Measurements from ENCODE around the gene SNORC.

The SNORC gene

DNA sequence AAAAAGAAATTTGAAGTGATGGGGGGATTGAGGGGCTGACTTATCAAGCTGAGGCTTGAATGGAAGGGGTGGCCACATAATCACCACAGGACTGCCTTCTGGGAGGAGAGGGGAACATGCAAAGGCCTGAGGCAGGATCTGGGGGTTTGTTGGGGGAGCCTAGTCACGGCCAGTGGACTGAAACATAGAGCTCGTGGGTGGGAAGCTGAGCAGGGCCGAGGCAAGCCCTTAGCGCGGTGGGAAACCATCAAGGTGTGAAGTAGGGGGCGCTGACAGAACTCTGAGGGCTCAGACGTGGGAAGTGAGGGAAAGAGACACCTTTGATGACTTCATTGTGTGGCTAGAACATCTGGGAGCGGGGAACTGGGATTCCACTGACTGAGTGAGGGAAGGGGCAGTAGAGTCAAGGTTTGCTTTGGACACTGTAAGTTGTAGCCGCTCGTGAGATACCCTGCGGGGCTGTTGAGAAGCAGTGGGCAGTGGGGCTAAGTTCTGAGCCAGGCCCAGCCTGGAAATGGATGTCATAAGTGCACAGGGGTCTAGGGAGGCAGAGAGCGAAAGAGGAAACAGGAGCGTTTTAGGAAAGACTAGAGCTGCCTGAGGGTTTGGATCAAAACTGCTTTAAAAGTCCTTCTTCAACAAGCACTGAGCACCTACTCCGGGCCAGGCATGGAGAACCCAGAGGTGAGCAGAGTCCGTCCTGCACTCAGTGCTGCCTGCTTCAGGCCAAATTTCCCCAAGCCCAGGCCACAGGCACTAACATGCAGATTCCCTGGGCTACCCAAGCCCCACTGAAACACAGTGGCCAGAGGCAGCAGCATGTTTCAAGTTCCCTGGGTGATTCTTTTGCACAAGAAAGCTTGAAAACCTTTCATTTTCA, 686 bp upstream of the SNORC start:
- DNase-seq: no peak

DNA sequence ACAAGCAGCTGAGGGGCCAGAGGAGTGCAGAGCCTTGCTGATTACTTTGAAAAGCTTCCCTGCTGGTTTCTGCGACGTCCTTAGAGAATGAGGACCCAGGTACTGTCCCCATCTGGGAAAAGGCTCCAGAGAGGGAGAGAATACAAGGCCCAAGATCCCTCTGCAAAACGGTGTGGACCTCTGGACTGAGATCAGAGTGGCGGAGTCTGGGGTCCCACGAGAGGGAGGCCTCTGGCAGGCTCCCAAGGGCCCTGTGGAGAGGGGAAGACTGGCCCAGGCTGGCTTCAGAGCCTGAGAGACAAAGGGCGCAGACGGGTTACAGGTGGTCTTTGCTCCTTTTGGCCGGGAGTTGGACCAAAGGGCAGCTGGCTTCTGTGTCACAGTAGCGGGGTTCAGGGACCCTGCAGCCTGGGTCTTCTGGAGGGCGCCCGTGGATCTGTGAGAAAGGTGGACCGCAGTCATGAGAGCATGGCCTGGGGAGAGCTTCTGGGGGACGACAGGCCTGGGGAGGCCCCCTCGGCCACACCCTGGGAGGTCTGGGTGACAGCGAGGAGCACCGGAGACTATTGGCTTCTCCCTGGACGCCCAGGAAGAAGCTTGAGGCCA, 805 bp downstream of the SNORC start:
- DNase-seq: no peak

DNA sequence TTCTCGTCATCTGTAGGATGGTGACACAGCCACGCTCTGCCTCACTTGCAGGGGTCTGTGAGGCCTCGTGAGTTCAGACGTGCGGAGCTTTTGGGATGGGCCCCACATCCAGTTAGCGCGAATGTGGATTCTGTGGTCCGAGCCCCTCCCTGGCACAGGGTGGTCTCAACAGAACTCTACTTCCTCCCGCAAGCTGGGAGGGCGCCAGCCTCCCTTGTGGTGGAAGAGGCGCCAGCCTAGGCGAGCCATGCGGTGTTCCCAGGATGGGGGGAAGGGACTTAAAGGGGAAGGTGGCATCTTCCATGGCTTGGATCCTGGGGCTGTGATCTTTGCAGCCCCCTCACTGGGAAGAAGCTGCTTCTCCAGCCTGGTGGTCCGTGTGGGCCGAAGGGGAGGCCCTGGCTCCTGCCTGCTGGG, 1.4 kb downstream of the SNORC start:
- DNase-seq: no peak

DNA sequence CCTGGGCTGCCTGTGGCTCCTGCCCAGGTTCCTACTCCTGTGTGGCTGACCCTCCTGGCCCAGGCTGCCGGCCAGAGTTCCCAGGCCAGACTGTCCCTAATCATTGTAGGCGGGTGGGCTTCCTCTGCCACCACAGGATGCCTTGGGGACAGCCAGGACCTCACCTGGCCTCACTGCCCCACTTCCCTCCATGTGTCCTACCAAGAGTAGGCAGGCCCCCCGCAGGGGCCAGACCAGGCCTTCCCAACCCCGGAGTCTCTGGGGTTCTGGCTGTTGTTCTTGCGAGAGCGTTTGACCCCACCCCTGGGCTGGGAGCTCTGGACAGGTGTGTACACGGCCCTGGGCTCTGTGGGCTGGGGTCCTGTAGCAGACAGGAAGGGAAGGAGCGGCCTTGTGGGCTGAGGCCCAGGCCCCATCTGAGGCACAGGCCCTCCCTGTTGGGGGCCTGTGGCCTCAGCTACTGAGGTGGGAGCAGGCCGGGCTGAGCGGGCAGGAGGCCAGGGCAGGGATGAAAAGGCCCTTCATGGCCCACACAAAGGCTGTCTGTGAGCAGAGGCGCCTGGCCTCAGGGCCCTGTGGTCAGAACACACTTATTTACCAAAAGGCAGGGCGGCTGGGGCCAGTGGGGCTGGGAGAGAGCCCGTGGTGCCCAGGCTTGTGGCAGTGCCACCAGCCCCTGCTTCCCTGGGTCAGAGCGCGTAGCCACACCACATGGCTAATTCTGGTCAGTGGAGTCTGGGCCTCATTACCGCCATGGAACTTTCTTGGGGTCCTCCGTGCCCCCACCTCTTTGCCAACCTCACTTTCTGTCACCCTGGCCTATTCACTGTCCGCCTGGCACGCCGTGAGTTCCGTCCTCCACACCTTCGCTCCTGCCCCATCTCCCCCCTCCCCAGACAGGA, 2.0 kb downstream of the SNORC start:
- DNase-seq: no peak

DNA sequence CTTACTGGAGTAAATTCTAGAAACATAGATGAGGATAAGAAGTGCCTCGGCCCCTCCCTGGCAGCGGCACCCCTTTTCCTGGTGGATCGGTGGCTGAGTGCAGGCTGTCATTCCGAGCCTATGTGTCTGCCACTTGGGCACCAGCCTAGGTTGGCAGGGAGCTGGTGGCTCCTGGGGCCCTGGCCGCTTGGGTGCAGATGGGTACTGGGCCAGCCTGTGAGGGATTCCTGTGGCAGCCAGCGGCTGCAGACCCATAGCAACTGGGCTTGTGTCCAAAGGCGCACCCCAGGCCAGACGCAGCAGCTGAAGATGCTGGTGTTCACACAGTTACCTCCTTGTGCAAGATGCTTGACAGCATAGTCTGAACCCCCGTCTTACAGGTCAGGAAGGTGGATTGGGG, 2.8 kb downstream of the SNORC start:
- no peak for DNase-seq

DNA sequence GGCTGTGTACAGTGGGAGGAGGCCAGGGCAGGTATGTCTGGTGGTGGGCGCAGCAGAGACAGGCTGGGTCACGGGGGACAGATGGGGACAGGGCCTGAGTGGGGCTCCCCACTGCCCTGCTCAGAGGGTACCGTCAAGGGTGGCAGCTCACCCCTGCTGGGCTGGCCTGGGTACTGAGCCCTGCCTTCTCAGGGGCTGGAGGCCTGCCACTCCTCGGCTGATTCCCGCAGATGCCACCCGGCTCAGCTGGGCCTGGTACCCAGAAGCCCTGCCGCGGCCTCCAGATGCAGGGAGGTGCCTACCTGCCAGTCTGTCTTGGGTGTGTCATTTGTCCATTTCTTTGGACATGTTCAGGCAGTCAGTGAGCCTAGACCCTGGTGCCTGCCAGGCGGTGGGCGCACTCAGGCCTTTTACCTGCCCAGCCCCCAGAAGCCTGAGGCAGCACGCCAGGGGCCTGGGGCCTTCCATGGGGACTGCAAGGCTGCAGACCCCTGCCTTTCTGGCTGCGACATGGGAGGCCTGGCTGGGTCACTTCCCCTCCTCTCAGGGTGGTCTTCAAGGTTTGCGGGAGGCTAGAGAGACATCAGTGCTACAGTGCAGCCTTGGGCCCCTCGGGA, 3.3 kb downstream of the SNORC start:
- no peak for DNase-seq

DNA sequence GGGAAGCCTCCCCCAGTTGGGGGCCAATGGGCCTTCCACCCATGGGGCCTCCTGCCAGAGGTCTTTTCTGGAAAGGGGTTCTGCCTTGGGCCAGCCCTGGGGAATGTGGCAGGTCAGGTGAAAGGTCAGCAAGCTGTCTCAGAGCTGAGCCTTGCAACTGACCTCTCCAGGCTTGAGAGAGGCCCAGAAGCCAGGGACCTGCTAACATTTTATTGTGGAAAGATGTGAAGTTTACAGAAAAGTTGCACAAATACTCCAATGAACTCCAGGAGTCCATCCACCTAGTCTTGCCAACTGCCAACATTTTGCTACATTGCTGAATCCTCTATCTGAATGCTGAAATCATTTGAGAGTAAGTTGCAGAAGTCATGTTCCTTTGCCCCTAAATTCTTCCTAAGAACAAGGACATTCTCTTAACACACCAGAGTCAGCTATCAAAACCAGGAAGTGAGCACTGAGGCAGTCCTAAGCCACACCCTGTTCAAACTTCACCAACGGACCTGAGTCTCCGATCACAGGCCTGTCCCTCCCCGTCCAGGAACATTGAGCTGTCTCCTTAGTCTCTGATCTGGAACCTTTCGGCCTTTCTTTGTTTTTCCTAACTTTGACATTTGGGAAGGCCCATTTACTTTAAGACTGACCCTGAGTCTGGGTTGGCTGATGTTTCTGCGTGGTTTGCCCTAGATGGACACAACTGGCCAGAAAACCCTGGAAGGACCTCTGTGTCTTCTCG, 4.0 kb downstream of the SNORC start:
- no peak for DNase-seq

DNA sequence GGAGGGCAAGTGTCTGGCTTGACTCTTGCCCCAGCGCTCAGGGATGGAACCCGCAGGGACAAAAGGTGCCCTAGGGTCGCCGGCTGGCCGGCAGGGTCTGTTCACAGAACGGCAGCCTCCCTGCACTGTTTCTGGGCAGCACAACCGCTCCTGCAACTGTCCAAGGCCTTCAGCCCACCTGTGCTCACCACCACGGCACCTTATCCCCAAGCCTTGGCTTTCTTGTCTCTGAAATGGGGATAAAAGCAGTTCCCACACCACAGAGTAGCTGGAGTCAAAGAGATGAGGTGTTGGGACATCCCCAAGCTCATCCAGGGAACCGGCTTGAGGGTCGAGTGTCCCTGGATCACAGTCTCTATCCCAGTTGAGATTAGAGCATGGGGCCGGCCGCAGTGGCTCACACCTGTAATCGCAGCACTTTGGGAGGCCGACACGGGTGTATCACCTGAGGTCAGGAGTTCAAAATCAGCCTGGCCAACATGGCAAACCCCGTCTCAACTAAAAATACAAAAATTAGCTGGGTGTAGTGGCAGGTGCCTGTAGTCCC, 4.7 kb downstream of the SNORC start:
- no peak for DNase-seq

DNA sequence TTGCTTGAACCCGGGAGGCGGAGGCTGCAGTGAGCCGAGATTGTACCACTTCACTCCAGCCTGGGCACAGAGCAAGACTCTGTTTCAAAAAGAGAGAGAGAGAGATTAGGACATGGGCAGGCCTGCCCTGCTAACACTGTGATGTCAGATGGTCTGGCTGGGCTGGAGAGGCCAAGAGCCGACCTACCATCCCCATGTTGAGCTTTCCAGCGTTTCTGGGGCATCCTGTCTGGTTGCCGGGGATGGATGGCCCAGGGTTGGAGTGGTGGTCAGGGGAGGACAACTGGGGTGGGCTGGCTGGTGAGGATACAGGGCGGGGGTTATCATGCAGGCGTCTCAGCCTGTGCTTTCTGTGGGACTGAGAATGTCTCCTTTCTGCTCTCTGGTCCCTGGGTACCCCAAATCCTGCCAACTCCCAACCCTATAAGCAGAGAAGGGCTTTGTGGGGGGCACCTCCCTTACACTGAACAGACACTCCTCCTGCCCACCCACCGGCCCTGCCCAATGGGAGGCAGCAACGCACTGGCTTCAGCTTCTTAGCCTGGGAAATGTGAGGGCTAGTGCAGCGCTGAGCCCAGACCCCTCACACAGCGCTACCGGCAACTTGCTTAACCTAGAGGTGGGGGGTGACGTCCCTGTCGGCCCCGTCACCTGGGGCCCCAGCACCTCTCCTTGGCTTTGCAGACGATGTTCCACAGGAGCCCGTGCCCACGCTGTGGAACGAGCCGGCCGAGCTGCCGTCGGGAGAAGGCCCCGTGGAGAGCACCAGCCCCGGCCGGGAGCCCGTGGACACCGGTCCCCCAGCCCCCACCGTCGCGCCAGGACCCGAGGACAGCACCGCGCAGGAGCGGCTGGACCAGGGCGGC, 5.4 kb downstream of the SNORC start:
- peak; percentile 4 for DNase-seq

DNA sequence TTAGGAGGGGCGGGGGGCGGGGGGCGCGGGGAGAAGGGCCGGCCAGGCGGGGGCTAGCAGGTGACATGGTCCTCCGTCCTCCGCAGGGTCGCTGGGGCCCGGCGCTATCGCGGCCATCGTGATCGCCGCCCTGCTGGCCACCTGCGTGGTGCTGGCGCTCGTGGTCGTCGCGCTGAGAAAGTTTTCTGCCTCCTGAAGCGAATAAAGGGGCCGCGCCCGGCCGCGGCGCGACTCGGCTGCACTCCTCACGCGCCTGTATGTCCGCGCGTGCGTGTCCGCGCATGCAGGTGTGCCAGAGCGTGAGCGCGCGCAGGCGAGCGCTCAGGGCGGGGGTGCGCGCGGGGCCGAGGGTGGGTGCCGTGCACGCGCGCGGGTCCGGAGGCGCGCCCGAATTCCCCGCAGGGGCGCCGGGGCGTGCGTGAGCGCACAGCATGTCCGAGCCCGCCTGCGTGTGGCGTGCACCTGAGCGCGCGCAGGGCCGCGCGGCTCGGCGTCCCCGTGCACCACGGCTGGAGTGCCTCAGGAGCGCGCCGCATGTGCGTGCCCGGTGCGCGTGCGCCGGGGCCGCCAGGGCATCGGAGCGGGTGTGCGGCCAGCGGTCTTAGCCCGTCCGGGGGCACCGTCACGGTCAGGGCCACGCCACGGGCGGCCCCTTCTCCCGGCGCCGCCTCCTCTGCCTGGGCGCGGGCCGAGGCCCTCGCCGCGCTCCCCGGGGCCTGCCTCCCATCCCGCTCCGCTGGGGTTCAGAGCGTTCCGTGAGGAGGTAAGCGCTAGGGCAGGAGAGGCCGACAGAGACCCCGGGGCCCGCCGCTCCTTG, 6.3 kb downstream of the SNORC start:
- DNase-seq: peak; percentile 51

DNA sequence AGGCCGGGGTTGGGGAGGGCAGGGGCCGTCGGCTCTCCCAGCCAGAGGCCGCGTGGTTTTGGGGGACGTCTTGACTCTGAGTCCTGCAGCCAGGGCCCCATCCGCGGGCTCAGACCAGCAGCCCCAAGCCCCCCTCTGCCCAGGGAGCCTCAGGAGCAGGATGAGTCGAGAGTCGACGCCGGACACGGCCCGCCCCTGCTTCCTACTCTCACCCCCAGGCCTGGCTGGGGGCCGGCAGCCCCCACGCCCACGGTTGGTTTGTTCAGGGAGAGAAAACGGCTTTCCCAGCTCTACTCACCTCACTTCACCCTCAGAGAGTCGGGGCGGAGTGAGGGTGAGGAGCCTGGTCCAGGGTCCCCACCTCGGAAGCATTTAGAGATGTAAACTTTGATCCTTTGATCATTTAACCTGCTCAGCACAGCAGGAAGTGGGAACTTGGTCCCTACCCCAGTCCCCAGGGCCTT, 6.9 kb downstream of the SNORC start:
- no peak for DNase-seq

DNA sequence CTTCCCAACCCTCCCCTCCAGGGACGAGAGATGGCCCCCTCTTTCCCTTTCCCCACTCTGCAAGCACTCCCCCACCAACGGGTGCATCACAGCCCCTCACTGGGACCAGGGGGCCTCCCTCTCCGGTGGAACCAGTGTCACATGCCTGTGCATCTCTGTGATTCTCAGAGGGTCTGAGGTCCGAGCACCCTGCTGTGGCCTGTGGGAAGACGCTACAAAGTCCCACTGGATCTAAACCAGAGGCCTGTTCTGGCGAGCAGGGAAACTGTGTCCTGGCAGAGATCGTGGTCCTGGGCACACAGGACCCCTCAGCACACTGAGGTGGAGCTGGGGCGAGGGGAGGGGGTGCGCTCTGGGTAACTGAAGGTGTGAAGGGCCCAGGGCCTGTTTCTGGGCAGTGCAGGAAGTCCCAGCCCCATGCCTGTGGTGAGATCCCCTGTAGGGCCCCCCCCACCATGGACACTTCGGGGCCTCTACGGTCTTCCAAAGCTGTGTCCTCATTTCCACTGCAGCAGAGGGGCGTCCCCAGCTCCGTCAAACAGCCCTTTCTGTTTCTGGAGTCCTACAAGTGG, 8.0 kb downstream of the SNORC start:
- DNase-seq: no peak

DNA sequence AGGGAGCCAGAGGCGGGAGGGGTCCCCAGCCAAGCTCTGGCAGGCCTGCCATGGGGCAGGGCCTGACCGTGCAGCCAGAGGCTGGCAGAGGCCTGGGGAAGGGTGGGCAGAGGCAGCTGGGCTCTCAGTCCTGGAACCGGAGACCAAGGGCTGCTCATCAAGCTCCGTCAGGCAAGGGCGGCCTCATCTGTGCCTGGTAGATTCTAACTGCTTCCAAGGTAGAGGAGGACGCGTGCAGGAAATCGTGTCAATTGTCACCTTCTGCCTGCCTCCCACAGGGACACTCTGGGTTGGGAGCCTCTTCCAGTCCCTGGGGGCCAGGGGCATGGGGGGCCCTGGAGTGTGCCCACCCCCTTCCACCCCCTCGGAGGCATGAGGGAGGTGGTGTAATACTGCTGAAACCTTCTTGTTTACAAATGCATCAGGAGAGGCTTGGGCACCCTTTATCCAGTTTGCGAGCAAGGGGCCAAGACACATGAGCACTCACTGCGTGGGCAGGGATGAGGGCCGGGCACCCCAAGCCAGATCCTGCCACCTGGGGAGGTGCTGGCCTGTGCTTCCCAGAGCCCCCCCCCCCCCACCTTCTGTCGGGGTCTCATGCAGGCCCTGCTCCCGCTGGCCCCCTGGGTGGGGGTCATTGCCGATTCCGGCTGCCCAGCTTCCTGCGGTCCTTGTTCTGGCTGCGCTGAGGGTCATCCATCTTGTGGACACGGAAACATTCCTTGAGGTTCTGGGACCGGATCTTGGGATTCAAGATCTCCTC, 9.0 kb downstream of the SNORC start:
- no peak for DNase-seq

DNA sequence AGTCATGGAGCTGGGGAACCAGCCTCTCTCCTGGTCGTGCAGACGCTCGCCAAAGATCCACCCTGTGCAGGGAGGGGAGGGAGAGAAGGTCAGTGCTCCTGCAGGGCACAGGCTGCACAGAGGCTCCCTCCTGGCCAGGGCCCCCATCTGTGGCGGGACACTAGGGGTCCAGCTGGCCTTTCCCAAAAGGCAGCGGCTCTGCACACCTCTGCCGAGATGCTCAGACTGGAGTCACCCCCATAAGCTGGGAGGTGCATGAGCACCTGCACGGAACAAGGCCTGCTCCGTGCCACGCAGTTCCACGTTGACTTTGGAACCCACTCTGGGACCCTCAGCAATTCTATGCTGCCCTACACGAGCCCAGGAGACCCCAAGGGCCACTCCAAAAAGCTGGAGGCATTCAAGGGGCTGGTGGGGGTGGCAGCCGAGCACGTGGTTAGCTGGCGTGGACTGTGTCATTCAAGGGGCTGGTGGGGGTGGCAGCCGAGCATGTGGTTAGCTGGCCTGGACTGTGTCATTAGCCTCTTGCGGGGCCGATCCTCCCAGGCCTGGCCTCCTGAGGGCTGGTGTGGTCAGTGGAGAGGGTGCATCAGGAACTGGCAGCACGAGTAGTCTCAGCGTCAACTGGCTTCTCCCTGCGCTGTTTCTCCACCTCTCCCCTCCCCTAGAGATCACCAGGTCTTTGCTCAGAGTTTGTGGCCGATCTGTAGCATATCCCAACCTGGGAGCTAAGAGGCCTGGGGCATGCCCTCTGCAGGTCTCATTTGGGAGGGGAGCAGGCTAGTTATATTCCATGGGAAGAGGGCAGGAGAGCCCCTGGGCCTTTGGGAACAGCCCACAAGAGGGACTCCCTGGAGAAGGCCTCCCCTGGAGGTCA, 9.8 kb downstream of the SNORC start:
- DNase-seq: no peak

DNA sequence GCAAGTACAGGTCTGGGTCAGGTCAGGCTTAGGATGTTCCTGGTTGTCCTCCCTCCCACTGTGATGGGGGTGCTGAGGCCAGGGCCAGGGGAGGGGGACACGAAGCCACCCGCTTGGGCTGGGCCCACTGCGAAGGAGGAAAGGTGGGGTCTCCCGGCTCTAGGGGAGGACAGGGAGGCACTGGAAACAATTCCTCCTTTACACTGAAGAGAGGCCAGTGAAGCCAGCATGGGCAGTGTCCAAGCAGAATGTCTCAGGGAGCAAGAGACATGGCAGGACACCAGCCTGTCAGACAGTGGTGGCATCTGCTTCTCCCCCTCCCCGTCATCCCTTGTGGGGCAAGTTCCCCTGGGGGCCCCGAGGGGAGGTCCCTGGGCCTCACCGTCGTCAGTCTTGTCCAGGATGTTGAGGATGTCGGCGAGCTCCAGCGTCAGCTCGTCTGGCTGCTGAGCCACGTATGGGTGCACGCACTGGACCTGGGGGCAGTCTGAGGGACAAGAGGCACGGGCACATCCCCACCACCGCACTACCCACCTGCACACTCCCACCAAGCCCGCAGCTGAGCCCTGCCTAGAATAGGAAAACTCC, 10.8 kb downstream of the SNORC start:
- no peak for DNase-seq

DNA sequence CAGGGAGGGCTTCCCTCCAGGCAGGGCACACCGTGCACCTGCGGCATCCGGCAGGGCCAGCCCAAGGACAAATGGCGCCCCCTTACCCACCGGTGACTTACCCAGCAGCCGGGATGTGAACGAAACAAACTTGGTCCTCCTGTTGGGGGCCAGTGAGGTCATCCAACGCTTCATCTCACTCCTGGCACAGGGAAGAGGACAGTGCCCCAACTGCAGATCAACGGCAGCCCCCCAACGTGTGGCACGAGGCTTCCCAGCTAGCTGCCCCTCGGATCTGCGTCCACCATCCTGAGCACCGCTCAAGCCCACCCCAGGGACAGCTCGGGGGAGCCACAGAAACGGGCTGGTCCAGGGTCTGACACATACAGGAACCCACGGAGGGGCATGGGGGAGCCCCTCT, 12.0 kb downstream of the SNORC start:
- no peak for DNase-seq

DNA sequence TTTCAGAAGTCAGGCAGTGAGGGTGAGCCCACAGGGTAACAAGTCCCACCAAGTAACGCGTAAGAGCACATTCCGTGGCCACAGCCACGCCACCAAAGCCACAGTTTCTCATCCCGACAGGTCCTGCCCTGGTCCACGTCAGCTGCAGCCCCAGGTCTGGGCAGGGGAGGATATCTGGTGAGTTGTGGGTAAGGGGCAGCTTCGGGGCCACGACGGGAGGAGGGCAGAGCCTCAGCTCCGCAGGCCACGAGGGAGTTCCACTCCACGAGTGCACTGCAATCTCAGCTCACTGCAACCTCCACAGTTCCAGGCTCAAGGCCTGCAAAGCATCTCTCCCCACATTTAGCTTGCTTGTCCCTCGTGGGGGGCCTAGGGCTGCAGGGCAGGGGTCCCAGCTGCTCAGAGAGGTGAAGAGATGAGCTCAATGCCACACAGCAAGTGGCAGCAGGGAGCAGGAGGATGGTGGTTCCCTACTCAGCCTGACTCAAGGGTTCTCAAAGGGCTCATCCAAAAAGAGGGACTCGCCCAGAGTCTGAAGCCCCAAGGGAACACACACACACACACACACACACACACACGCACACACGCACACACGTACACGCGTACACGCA, 12.5 kb downstream of the SNORC start:
- DNase-seq: no peak

Measured in NCI-H1105 (cell line).